NCI-H345 (cell line): ENCODE results near the gene GPR157.

Experiments
- DNase-seq: peaks from one replicate; lab custom pipeline; 2025; lab: John Stamatoyannopoulos, UW

GPR157 gene

DNA sequence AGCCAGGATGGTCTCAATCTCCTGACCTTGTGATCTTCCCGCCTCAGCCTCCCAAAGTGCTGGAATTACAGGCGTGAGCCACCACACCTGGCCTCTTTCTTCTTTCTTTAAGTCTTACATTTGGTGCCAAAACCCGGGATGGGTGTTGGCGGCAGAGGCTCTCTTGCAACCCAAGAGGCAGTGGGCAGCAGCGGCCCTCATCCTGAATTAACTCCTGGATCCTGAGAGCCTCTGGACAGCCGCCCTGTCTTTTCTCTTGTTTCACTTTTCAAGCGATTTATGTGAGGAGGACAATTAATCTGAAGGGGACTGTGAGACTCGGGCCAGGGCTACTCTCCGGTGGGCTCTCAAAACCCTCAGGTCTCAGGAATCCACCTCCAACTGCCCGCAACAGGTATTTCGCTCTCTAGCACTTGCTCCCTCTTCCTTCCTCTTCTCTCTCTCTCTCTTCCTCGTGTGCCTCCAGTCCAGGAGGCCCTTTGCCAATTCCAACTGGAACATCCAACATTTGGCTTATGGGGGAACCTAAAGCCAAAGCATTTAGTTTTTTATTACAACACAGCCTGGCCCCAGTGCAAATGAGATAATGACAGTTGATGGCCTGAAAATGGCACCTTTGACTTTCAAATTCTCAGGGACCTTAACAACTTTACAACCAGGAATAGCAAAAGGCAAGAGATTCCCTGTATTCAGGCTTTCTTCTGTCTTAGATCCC, 41.3 kb downstream of the GPR157 start:
- no peak for DNase-seq

DNA sequence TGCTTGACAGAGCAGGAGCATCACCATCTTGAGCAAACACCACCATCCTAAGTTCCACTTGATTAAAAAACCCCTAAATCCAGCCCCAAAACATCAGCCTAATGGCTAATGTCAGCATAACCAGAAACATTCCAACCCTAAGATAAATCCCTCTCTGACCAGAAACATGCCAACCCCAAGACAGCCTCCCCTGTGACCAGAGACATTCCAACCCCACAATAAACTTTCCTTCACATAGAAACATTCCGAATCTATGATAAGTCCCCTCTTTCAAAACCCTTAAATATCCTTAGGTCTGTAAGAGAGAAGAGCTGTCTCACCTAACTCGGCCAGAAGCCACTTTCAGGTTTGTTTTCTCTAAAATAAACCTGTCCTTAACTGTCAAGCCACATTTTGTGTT, 42.1 kb downstream of the GPR157 start:
- no peak for DNase-seq

DNA sequence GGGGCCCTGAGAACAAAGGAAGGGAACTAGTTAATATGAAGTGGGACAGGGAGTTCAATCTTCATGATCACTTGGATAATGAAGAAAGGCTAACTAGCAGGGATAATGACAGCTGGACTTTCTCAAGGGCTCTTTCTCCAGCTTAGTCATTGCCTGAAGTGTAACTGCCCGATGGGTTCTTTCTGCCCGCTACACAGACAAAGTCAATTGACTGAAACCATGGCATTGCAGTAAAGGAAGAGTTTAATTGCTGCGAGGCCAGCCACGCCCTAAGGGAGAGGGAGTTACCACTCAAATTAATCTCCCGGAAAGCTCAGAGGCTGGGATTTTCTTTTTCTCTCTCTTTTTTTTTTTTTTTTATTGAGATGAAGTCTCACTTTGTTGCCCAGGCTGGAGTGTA, 42.9 kb downstream of the GPR157 start:
- DNase-seq: no peak

DNA sequence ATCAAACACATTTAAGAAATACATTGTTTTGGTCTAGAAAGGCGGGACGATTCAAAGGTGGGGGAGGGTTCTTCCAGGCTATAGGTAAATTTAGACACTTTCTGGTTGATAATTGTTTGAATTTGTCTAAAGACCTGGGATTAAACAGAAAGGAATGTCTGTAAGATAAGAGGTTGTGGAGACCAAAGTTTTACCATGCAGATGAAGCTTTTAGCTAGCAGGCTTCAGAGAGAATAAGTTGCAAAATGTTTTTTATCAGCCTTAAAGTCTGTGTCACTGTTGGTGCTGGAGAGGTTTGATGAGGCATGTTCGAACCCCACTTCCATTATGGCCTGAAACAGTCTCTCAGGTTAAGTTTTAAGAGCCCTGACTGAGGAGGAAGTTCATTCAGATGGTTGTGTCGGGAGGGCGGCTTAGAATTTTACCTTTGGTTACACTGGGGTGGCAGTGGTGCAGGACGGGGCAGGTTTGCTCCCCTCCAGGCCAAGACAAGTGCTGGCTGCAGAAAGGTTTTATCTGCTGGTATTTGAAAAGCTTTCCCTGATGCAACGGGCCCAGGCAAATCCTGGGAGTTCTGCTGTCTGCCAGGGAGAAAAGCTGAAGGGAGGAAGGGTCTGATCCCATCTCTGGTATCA, 43.5 kb downstream of the GPR157 start:
- DNase-seq: no peak

DNA sequence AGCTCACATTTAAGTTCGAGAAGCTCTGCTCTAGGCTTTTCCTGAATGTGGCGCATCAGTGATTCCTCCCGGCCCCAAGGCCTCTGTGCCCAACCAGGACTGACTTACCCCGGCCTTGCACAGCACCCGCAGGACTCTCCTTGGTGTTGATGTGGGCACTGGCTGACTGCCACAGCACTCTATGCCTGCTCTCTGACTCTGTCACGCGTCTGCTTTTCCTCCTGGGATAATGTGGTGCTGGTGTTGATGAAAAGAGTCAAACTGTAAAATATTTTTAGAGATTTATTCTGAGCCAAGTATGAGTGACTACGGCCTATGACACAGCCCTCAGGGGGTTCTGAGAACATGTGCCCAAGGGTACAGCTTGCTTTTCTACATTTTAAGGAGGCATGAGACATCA, 44.0 kb downstream of the GPR157 start:
- no peak for DNase-seq

DNA sequence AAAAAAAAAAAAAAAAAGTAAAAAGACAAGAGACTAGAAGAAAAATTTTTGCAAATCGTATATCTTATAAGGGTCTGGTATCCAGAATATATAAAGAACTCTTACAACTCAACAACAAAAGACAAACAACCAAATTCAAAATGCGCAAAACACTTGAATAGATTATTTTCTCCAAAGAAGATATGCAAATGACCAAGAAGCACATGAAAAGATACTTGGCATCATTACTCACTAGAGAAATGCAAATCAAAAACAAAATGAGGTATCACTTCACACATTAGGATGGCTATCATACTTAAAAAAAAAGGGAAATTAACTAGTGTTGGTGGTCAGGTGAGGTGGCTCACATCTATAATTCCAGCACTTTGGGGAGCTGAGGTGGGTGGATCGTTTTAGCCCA, 47.4 kb downstream of the GPR157 start:
- no peak for DNase-seq

DNA sequence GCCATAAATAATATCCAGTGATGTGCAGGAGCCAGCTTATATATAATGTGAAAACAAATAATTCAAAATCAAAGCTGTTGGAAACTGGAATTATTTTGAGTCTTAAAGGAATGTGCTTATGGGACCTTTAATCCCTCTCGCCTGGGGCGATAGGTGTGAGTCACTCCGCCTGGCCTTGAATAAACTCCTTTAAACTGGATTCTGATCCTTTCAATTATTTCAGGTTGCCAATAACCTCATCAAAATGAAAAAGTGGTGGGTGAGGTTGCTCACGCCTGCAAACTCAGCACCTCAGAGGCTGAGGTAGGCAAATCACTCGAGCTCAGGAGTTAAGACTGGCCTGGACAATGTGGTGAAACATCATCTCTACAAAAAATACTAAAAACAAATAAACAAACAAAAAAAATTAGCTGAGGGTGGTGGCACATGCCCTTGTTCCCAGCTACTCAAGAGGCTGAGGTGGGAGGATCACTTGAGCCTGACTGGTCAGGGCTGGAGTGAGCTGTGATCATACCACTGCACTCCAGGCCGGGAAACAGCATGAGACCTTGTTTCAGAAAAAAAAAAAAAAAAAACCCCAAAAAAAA, 48.1 kb downstream of the GPR157 start:
- DNase-seq: no peak

DNA sequence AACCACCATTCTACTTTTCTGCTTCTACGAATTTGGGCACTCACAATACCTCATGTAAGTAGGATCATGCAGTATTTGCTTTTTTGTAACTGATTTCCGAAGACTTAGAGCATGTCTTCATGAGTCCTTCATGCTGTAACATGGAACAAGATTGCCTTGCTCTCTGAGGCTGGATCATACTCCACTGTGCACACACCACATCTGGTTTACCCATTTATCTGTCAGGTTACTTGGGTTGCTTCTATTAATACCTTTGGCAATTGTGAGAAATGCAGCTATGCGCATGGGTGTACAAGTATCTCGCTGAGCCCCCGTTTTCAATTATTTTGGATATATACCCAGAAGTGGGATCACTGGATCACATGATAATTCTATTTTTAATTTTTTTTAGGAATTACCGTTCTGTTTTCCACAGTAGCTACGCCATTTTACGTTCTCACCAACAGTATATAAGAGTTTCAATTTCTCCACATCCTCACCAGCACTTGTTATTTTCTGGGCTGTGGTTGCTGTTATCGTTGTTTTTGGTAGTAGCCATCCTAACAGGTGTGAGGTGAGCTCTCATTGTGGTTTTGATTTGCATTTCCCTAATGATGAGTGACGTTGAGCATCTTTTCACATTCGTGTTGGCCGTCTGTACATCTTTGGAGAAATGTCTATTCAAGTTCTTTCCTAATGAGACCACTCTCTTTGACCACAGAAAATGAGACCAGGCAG, 48.8 kb downstream of the GPR157 start:
- DNase-seq: no peak

DNA sequence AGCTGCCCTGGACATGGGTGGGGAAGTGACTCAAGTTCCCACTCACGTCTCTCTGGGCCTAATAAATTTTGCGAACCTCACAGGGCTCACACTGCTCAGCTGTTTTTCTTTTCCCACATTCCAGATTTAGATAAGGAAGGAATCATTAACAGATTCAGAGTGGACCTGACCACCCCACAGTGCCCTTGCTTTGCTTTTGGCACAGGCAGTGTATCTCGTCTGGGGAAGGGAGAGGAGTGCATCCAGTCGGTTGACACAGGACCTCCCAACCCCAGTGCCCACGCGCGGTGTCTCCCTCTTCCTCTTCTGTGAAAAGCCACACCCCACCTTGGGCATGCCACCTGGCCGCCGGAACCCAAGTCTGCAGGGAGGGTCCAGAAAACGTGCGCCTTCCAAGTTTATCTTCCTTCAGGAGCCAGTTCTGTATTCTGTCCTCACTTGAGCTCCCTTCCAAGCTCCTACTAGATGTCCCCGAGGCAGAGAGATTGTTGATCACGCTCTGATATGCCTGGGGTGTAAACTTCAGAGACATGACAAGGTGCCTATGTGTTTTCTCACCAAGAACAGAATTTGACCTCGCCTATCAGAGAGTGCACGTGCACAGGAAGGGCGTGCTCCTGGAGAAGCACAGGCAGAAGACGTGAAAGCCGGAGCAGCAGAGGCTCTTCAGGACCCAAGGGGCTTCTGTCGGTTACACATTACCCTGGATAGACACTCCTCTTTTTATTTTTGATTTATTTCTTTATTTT, 50.0 kb downstream of the GPR157 start:
- no peak for DNase-seq

DNA sequence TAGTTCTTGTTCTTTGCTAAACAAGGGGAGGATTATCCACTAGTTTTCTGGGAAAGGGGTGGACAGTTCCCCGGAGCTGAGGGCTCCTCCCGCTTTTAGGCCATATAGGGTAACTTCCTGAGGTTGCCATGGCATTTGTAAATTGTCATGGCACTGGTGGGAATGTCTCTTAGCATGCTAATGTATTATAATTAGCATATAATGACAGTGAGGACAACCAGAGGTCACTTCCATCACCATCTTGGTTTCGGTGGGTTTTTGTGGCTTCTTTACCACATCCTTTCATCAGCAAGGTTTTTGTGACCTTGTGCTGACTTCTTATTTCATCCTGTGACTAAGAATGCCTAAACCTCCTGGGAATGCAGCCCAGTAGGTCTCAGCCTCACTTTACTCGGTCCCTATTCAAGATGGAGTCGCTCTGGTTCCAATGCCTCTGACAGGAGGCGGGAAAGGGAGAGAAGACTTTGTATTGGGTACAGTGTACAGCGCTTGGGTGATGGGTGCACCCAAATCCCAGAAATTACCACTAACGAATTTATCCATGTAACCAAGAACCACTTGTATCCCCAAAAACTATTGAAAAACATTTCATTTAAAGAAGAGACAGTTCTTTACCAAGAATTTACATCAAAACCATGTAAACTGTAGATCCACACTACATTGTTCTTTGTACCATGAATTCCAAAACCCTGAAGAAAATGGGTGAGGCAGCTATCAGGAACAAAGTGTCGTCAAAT, 50.7 kb downstream of the GPR157 start:
- DNase-seq: no peak

DNA sequence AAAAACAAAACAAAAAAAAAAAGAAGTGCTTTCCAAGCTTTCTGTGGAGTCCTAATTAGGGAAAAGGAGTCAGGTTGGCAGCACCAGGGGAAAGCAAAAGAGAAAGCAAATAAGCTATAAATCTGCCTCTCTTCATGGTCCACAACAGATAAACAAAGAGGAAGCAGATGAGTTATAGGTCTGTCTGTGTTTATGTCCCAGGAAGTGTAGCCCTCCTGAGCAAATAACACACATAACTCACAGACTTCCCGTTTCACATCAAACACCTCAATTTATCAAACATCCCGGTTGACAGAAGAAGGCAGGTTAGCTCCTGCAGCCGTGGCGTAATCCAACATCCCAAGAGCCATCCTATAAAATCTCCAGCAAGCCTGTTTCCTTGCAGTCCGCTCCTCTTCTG, 53.9 kb downstream of the GPR157 start:
- DNase-seq: peak; percentile 78

DNA sequence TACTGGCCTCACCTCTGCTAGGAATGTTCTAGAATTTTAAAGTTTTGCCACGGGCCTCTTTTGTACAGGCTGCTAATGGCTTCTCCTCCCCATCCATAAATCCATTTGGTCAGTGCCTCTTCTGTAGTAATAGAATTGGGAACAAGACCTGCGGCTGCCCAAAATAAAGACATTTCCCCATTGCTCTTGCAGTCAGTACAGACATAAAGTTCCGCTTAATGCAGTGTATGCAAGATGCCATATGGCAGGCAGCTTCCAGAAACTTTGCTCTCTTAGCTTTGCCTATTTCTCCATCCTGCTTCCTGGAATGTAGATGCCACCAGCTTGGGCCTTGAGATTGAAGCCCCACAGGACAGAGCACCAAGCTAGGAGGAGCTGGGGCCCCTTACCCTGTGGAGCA, 55.8 kb downstream of the GPR157 start:
- DNase-seq: no peak

DNA sequence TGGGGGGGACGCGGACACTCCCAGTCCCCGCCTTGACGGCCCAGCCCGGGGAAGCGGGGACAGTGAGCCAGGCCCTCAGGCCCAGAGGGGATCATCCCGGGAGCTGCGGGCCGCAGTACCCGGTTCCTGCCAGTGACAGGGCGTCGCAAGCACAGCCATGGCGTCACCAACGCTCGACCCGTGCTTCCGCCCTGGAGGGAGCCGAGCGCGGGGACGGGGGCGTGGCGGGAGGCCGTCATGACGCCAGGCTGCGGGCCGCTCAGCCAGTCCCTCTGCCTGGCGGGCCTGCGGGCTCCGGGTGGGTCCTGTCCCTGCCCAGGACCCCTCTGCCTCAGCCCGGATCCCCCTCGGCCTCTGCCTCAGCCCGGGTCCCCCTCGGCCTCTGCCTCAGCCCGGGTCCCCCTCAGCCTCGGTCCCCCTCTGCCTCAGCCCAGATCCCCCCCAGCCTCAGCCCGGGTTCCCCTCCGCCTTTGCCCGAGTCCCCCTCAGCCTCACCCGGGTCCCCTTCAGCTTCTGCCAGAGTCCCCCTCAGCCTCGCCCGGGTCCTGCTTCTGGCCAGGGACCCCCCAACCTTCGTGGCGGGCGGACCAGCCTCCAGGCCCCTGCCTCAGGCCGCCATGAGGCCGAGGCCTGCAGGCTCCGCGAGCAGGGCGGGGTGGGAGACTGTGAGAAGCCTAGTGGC, 57.2 kb downstream of the GPR157 start:
- no peak for DNase-seq

DNA sequence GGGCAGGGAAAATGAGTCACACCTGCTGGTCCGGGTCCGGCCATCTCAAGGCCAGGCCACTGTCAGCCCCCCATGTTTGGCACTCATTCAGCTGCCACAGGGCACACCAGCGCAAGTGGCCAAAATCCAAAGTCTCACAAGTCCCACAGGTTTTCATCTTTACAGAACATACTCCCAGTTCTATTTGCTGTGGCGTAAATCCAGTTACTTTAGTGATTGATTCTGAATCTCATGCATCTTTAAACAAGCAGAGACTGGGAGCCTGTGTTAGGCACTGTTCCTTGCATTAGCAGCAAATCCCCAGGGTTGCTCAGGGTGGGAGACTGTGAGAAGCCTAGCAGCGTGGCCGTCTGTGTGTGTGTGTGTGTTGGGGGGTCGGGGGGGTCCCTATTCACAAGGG, 58.4 kb downstream of the GPR157 start:
- no peak for DNase-seq

DNA sequence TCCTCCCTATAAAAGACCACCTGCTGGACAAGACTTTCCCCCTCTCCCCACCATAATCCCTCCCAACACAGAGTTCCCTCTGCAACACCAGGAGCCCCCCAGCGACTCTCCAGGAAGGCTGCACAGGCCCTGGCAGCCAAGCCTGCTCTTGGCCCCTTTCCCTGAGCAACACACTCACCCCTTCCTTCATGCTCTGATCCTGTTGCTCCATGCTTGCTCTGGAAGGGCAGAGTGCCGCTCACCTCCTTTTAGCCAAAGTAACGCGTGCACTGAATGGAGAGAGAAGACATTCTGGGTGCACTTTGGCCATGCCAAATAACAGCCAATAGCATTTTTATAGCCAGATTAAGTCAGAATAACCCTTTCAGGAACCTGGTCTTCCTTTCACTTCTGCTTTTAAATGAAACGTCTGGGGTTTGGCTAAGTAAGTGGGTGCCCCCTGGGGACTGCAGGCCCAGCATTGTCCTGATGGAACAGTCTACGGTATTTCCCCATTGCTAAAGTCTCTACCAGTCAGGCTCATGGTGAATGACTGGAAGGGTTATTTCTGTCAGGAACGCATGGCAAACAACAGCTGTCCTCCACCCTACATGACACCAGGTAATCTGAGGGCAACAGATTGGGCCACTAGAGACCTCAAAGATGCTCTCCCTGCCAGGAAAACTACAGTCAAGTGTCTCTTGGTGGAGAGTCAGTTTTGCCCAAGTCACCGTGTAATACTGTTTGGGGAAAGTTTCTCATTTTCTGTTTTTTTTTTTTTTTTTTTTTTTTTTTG, 59.4 kb downstream of the GPR157 start, which contains the start of gene SLC2A5:
TSS of gene SLC2A5 (minus strand) at position 310 of the 775 bp plus-strand sequence. CDS start at position 211, 99 bp downstream.
- DNase-seq: peak; percentile 48

DNA sequence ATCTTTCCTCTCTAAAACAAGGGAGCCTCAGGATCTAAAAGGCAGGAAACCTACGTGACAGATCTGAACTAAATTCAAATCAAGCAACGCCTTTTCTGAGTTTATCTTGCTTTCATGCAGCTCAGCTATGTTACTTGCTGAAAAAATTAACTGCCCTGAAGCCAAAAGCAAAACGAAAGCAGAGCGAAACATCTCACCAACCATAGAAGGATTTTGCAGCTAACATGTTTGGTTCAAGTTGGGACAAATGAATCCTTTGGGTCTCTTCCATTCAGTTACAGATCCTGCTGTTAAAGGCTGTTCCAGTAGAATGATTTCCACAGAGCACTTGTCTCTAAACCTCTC, 59.9 kb downstream of the GPR157 start:
- no peak for DNase-seq

DNA sequence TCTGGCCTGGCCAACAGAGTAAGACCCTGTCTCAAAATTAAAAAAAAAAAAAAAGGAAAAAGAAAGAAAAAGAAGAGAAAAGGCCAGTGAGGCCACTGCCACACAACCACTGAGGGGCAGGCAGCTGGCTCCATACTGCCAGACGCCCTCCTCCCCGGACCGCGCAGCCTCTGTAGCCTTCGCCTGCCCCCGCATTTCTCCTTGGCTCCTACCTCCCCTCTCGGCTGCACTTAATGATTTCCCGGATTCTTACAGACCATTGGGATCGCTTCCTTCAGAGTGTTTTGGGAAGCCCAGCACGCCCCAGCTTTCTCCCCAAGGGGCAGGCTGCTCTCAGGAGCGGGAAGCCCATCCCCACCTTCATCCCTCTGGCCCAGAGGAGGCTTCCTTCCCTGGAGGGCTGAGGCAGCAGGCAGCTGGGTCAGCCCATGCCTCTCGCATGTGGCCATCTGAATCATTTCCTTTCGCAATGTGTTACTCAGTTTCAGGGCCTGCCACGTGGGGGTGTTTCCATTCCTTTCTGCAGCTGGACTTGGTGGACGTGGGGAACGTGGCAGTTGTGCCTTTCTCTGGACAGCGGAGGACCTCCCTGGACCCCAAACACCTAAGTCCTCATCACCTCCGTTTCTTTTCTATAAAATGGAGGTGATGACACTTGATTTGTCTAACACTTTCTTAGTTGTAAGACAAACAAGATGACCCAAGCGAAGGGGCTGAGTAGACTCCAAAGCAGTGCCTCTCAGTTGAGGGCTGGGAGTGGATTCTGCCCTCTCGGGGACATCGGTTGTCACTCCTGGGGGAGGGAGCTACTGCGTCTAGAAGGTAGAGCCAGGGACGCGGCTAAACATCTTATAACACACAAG, 61.7 kb downstream of the GPR157 start:
- no peak for DNase-seq

DNA sequence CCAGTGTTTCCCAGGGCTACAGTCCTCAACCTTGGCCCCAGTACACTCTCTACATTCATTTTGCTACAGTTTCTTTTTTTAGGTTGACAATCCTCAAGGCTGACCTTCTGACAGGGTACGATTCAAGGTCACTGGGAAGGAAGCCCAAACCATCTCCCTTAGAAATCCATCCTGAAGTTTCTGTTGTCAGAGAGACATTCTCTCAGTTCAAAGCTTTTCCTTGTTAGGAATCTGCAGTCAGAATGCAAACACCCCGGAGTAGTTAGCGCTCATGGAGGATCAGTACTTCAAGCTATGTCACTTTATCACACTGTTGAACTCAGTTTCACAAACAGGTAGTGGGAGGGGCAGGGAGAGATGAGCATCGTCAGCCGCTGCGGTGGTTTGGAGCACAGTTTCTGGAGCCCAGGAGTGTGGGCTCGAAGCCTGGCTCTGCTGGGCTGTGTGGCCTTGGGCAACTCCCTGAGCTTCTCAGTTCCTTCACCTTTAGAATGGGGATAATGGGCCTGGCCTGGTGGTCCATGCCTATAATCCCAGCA, 63.6 kb downstream of the GPR157 start:
- no peak for DNase-seq

DNA sequence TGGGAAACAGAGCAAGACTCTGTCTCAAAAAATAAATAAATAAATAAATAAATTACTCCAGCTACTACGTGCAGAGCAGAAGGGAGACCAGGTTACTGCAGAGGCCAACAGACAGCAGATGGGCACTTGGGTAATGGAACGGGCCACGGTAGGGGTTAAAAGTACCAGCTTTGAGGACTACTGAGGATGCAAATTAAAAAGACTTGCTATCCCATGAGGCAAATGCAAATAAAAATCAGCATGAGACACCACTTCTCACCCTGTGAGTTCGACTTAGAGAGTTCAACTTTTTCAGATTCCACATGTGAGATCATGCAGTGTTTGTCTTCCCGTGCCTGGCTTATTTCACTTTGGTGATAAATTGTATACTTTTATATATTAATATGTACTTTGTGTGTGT, 66.1 kb downstream of the GPR157 start:
- no peak for DNase-seq
